Mucosa of descending colon (tissue), 3 donors: ENCODE data around the gene DYNLT5. TPM values are rescaled to one million over a fixed set of nuclear protein-coding genes. Genes with fewer than 3 reads are reported as not detected.
A peak's percentile ranks its signal among the peaks of the same experiment; 100 is the strongest.

Experiments
- ATAC-seq: fragments of 200-7000 bp; cut with Tn5 transposase; one replicate; pipeline ENCODE4 v1.9.1; 2020; ENCODE audit warnings: mild to moderate bottlenecking, moderate library complexity
- DNase-seq, 3 donors: peaks; one replicate each; pipeline ENCODE4 v3.0.0-alpha.2; 2020
- H3K36me3 ChIP-seq: fragments of 200-600 bp; one replicate; pipeline ENCODE4 v1.8.0; 2021; ENCODE audit warnings: low read depth, mild to moderate bottlenecking
- H3K4me1 ChIP-seq: fragments of 200-600 bp; one replicate; pipeline ENCODE4 v1.8.0; 2021; ENCODE audit warnings: low read depth, mild to moderate bottlenecking
- H3K4me3 ChIP-seq: fragments of 200-600 bp; one replicate; pipeline ENCODE4 v1.8.0; 2021; ENCODE audit warnings: mild to moderate bottlenecking
- H3K9me3 ChIP-seq: fragments of 200-600 bp; one replicate; pipeline ENCODE4 v1.8.0; 2021; ENCODE audit warnings: mild to moderate bottlenecking
- CTCF ChIP-seq: fragments of 200-600 bp; IDR thresholded peaks from one replicate; pipeline ENCODE4 v1.8.0; 2022; ENCODE audit warnings: antibody characterized with exemption, mild to moderate bottlenecking
- intact Hi-C, 2 donors: fragments of 100-400 bp; cut with DNase I in 1 of 2; cut with micrococcal nuclease in 1 of 2; formaldehyde crosslinking; loops; one replicate each; pipeline versions ENCODE4 v1.11.0 to v1.11.1; 2022; cut with DNase I, micrococcal nuclease
- total RNA-seq, 3 donors: library from RNA; stranded (reverse); fragmentation: NEBNext Ultra II Directional in 2 of 3; extraction: Animal tissue kit (Norgen Biotek cat#: 25700) in 2 of 3; gene quantifications; one replicate each; pipeline versions ENCODE4 v1.2.1 to v1.2.4, GENCODE V29; 2021 to 2023
- donor health status: DM: no; HTN: no; CAD: no; lungs with moderate emphysema.
- donor health status: DM: no; HTN: no; CAD: no.
- donor health status: DM: no; HTN: yes; CAD: no.

DYNLT5 gene
- total RNA-seq, 3 donors from 2014 or later: 0.65 to 1.9 TPM; not detected in 1

- ATAC-seq: peak; percentile 30
- no peak for DNase-seq
- H3K4me1 ChIP-seq: no peaks in the 10 kb centered on the region
- H3K36me3 ChIP-seq: no peaks in the 10 kb centered on the region
- no peaks in the 10 kb centered on the region for H3K9me3 ChIP-seq
- TF ChIP-seq CTCF: no peak
- no peak overlapping the region for H3K4me3 ChIP-seq
- intact Hi-C loops: no loop called here
Measured at GRCh38 chr1:66739401-66740157, 12.7 kb upstream of the DYNLT5 start.

GRCh38 chr1:66745451-66745850 is 6.8 kb upstream of the DYNLT5 start:
- H3K4me3 ChIP-seq: no peak overlapping the region
- intact Hi-C loops: no loop called here
- no peak for ATAC-seq

GRCh38 chr1:66747501-66747900 is 4.8 kb upstream of the DYNLT5 start:
- H3K4me3 ChIP-seq: no peak overlapping the region
- no peaks in the 10 kb centered on the region for H3K36me3 ChIP-seq
- H3K9me3 ChIP-seq: no peaks in the 10 kb centered on the region
- intact Hi-C loops: no loop called here
- no peak for ATAC-seq
- H3K4me1 ChIP-seq: no peaks in the 10 kb centered on the region
- DNase-seq: no peak
- no peak for TF ChIP-seq CTCF

More at GRCh38 chr1:66745451-66745850, 6.8 kb upstream of the DYNLT5 start:
- Histone ChIP-seq H3K9me3 (no peaks in the 10 kb centered on the region), H3K4me1 (no peaks in the 10 kb centered on the region), H3K36me3 (no peaks in the 10 kb centered on the region)
- no peak for TF ChIP-seq CTCF
- no peak for DNase-seq

- no peak for DNase-seq
- H3K4me1 ChIP-seq: no peaks in the 10 kb centered on the region
- no peak overlapping the region for H3K4me3 ChIP-seq
- intact Hi-C loops: no loop called here
- H3K9me3 ChIP-seq: no peaks in the 10 kb centered on the region
- TF ChIP-seq CTCF: no peak
- H3K36me3 ChIP-seq: no peaks in the 10 kb centered on the region
- ATAC-seq: no peak
Measured at GRCh38 chr1:66750577-66750976, 1.7 kb upstream of the DYNLT5 start.

GRCh38 chr1:66751160-66751559 is 1.1 kb upstream of the DYNLT5 start:
- no peak for TF ChIP-seq CTCF
- Histone ChIP-seq H3K9me3 (no peaks in the 10 kb centered on the region), H3K4me1 (no peaks in the 10 kb centered on the region), H3K36me3 (no peaks in the 10 kb centered on the region), H3K4me3 (no peak overlapping the region)
- ATAC-seq (no peak), DNase-seq (no peak)
- intact Hi-C loops: no loop called here
